NCI-H128 (cell line): ENCODE measurements around the gene DLG2.
"Not testable (repeated sequence)": the region's sequence is repeated elsewhere in the genome, so short reads cannot be mapped to it uniquely, and the experiment has no call there.

Source experiments
- DNase-seq: peaks from one replicate; lab custom pipeline; 2025; ENCODE audit not compliant: unreplicated experiment; lab: John Stamatoyannopoulos, UW

Gene DLG2

GRCh38 chr11:83456075-83456474 is 2171.1 kb downstream of the DLG2 start:
- no peak for DNase-seq

- no peak for DNase-seq
Measured at GRCh38 chr11:83455356-83455755, 2171.8 kb downstream of the DLG2 start.

- no peak for DNase-seq
Measured at GRCh38 chr11:83454674-83455073, 2172.5 kb downstream of the DLG2 start.

GRCh38 chr11:83449338-83449913 is 2177.7 kb downstream of the DLG2 start:
- DNase-seq = no peak

GRCh38 chr11:83448686-83449085 is 2178.5 kb downstream of the DLG2 start:
- DNase-seq = no peak

- DNase-seq = not testable (repeated sequence)
Measured at GRCh38 chr11:83443880-83444279, 2183.3 kb downstream of the DLG2 start.

GRCh38 chr11:83441601-83442000 is 2185.5 kb downstream of the DLG2 start:
- DNase-seq = no peak

- DNase-seq = no peak
Measured at GRCh38 chr11:83441171-83441570, 2186.0 kb downstream of the DLG2 start.

- no peak for DNase-seq
Measured at GRCh38 chr11:83438438-83438837, 2188.7 kb downstream of the DLG2 start.

GRCh38 chr11:83437939-83438338 is 2189.2 kb downstream of the DLG2 start:
- no peak for DNase-seq

- no peak for DNase-seq
Measured at GRCh38 chr11:83436855-83437254, 2190.3 kb downstream of the DLG2 start.

GRCh38 chr11:83434812-83435211 is 2192.3 kb downstream of the DLG2 start:
- not testable (repeated sequence) for DNase-seq

GRCh38 chr11:83427943-83428342 is 2199.2 kb downstream of the DLG2 start:
- no peak for DNase-seq

- DNase-seq = no peak
Measured at GRCh38 chr11:83427501-83427900, 2199.6 kb downstream of the DLG2 start.

- DNase-seq = no peak
Measured at GRCh38 chr11:83425137-83425466, 2202.0 kb downstream of the DLG2 start.

- DNase-seq = no peak
Measured at GRCh38 chr11:83424376-83425136, 2202.6 kb downstream of the DLG2 start.

GRCh38 chr11:83422641-83423040 is 2204.5 kb downstream of the DLG2 start:
- not testable (repeated sequence) for DNase-seq

GRCh38 chr11:83410605-83411565 is 2216.3 kb downstream of the DLG2 start:
- no peak for DNase-seq

- no peak for DNase-seq
Measured at GRCh38 chr11:83409891-83410290, 2217.3 kb downstream of the DLG2 start.

GRCh38 chr11:83409476-83409875 is 2217.7 kb downstream of the DLG2 start:
- DNase-seq = no peak

- DNase-seq = no peak
Measured at GRCh38 chr11:83408946-83409345, 2218.2 kb downstream of the DLG2 start.
